Smooth muscle cell (in vitro differentiated cells): ENCODE measurements around the gene RAPGEF4. TPM values are rescaled to one million over a fixed set of nuclear protein-coding genes. Genes with fewer than 3 reads are reported as not detected.

Experiments used
- DNase-seq: peaks from one replicate; lab custom pipeline; 2025; ENCODE audit not compliant: unreplicated experiment; lab: John Stamatoyannopoulos, UW
- H2AFZ ChIP-seq: fragments of 200-600 bp; sonication (generic); 2 replicates; pipeline ENCODE4 v1.6.0; 2016; ENCODE audit warnings: antibody characterized with exemption, low read depth, mild to moderate bottlenecking
- H3F3A ChIP-seq: fragments of 200-600 bp; sonication (generic); 2 replicates; pipeline ENCODE4 v1.6.0; 2017; ENCODE audit warnings: antibody characterized with exemption, low read depth
- H3K27ac ChIP-seq: fragments of 200-600 bp; sonication (generic); 2 replicates; pipeline ENCODE4 v1.5.1; 2016; ENCODE audit warnings: low read depth, mild to moderate bottlenecking
- H3K27me3 ChIP-seq: fragments of 200-600 bp; sonication (generic); 2 replicates; pipeline ENCODE4 v1.6.1; 2016; ENCODE audit warnings: low read depth, mild to moderate bottlenecking
- H3K36me3 ChIP-seq: fragments of 200-600 bp; sonication (generic); 2 replicates; pipeline ENCODE4 v1.5.1; 2016; ENCODE audit warnings: low read depth
- H3K4me1 ChIP-seq: fragments of 200-600 bp; sonication (generic); 2 replicates; pipeline ENCODE4 v1.5.1; 2016; ENCODE audit warnings: low read depth
- H3K4me2 ChIP-seq: fragments of 200-600 bp; sonication (generic); 2 replicates; pipeline ENCODE4 v1.6.0; 2016; ENCODE audit warnings: mild to moderate bottlenecking
- H3K4me3 ChIP-seq: fragments of 200-600 bp; sonication (generic); 2 replicates; pipeline ENCODE4 v1.5.1; 2016; ENCODE audit warnings: mild to moderate bottlenecking
- H3K79me2 ChIP-seq: fragments of 200-600 bp; sonication (generic); 2 replicates; pipeline ENCODE4 v1.6.0; 2016; ENCODE audit warnings: low read depth, mild to moderate bottlenecking
- H3K9ac ChIP-seq: fragments of 200-600 bp; sonication (generic); 2 replicates; pipeline ENCODE4 v1.6.0; 2016; ENCODE audit warnings: low read depth
- H3K9me3 ChIP-seq: fragments of 200-600 bp; sonication (generic); replicated peaks from 2 replicates; pipeline ENCODE4 v1.5.1; 2016; ENCODE audit warnings: low read depth
- H4K20me1 ChIP-seq: fragments of 200-600 bp; sonication (generic); 2 replicates; pipeline ENCODE4 v1.6.0; 2016; ENCODE audit warnings: low read depth
- CTCF ChIP-seq: fragments of 200-600 bp; sonication (generic); IDR thresholded peaks from 2 replicates; pipeline ENCODE4 v1.5.1; 2017; ENCODE audit warnings: borderline replicate concordance, mild to moderate bottlenecking, antibody characterized with exemption; ENCODE audit not compliant: insufficient read depth, poor library complexity, severe bottlenecking
- WGBS: methylation state at CpG from one replicate; pipeline ENCODE4 v1.1.7; 2016; ENCODE audit warnings: low lambda C conversion rate; 5-methylcytosine and 5-hydroxymethylcytosine counted together
- polyA plus RNA-seq: library from polyadenylated mRNA; unstranded; fragments of >200 nt; fragmentation: Nextera tagmentation; extraction: Ambion mirVana; gene quantifications from 2 replicates; pipeline ENCODE4 v1.2.1, GENCODE V29; 2016
- total RNA-seq: library from RNA; depleted of rRNA; stranded (reverse); fragments of >200 nt; gene quantifications from 2 replicates; pipeline ENCODE4 v1.2.3, GENCODE V29; 2014

Gene RAPGEF4
- total and polyA plus RNA-seq, 2 experiments from 2014 or later = 0.35 to 2.7 TPM

- no peaks in the 10 kb centered on the region for H3K4me1 ChIP-seq
- no peaks in the 10 kb centered on the region for H3K79me2 ChIP-seq
- no peak for TF ChIP-seq CTCF
- 84% methylated on average over 3 of the region's 3 CpGs for WGBS
- no peak overlapping the region for H3K4me3 ChIP-seq
- no peak overlapping the region for H2AFZ ChIP-seq
- H3K27ac ChIP-seq = no peak overlapping the region
- no peaks in the 10 kb centered on the region for H3K9me3 ChIP-seq
- no peaks in the 10 kb centered on the region for H4K20me1 ChIP-seq
- H3K36me3 ChIP-seq = no peaks in the 10 kb centered on the region
- no peak overlapping the region for H3K4me2 ChIP-seq
- H3F3A ChIP-seq = no peaks in the 10 kb centered on the region
- no peak overlapping the region for H3K9ac ChIP-seq
- H3K27me3 ChIP-seq = no peaks in the 10 kb centered on the region
- DNase-seq = no peak
Observed at GRCh38 chr2:172908275-172908674, 172.6 kb downstream of the RAPGEF4 start.

GRCh38 chr2:172909454-172909853 lies 173.8 kb downstream of the RAPGEF4 start:
- no peaks in the 10 kb centered on the region for H3K36me3 ChIP-seq
- no peaks in the 10 kb centered on the region for H3K4me1 ChIP-seq
- no peaks in the 10 kb centered on the region for H3K27me3 ChIP-seq
- H3K27ac ChIP-seq = no peak overlapping the region
- H3K4me2 ChIP-seq = no peak overlapping the region
- H3K9ac ChIP-seq = no peak overlapping the region
- no peaks in the 10 kb centered on the region for H3F3A ChIP-seq
- H3K79me2 ChIP-seq = no peaks in the 10 kb centered on the region
- TF ChIP-seq CTCF = no peak
- WGBS = 93% methylated on average over 3 of the region's 3 CpGs
- DNase-seq = no peak
- no peak overlapping the region for H2AFZ ChIP-seq
- H3K9me3 ChIP-seq = no peaks in the 10 kb centered on the region
- no peaks in the 10 kb centered on the region for H4K20me1 ChIP-seq
- H3K4me3 ChIP-seq = no peak overlapping the region

GRCh38 chr2:172912266-172912665 lies 176.6 kb downstream of the RAPGEF4 start:
- Histone ChIP-seq H3K27me3 (no peaks in the 10 kb centered on the region), H3K27ac (no peak overlapping the region), H3K79me2 (no peaks in the 10 kb centered on the region), H3K36me3 (no peaks in the 10 kb centered on the region), H3K4me3 (no peak overlapping the region), H3K4me2 (no peak overlapping the region), H2AFZ (no peak overlapping the region), H4K20me1 (no peaks in the 10 kb centered on the region), H3K9me3 (no peaks in the 10 kb centered on the region), H3K4me1 (no peaks in the 10 kb centered on the region), H3K9ac (no peak overlapping the region), H3F3A (no peaks in the 10 kb centered on the region)
- TF ChIP-seq CTCF = no peak
- WGBS = 92% methylated on average over 1 of the region's 1 CpG
- DNase-seq = no peak

- 95% methylated on average over 6 of the region's 6 CpGs for WGBS
- TF ChIP-seq CTCF = no peak
- H3K27ac ChIP-seq = no peak overlapping the region
Observed at GRCh38 chr2:172914341-172915008, 178.8 kb downstream of the RAPGEF4 start.

More at GRCh38 chr2:172914341-172915008, 178.8 kb downstream of the RAPGEF4 start:
- Histone ChIP-seq H2AFZ (no peak overlapping the region), H3K27me3 (no peaks in the 10 kb centered on the region), H4K20me1 (no peaks in the 10 kb centered on the region), H3K4me2 (no peak overlapping the region), H3K9ac (no peak overlapping the region), H3K4me3 (no peak overlapping the region), H3F3A (no peaks in the 10 kb centered on the region), H3K4me1 (no peaks in the 10 kb centered on the region), H3K79me2 (no peaks in the 10 kb centered on the region), H3K36me3 (no peaks in the 10 kb centered on the region), H3K9me3 (no peaks in the 10 kb centered on the region)
- no peak for DNase-seq
